HG02970 (cell line): Measurements from ENCODE around the gene HCN3.
"Not testable (repeated sequence)": the region's sequence is repeated elsewhere in the genome, so short reads cannot be mapped to it uniquely, and the experiment has no call there.

Source experiments
- ATAC-seq: cut with Tn5 transposase; IDR thresholded peaks from one replicate; pipeline ENCODE4 v1.9.1; 2021; ENCODE audit warnings: mild to moderate bottlenecking, moderate library complexity, moderate number of reproducible peaks; ENCODE audit not compliant: unreplicated experiment, low FRiP score

The HCN3 gene

DNA sequence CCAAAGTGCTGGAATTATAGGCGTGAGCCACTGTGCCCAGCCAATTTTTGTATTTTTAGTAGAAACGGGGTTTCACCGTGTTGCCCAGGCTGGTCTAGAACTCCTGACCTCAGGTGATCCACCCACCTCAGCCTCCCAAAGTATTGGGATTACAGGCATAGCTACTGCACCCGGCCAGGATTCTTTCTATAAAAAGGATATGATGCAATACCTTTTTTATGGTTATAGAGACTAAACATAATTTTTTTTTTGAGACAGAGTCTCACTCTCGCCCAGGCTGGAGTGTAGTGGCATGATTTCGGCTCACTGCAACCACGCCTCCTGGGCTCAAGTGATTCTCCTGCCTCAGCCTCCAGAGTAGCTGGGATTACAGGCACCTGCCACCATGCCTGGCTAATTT, 51.6 kb downstream of the HCN3 start:
- not testable (repeated sequence) for ATAC-seq

DNA sequence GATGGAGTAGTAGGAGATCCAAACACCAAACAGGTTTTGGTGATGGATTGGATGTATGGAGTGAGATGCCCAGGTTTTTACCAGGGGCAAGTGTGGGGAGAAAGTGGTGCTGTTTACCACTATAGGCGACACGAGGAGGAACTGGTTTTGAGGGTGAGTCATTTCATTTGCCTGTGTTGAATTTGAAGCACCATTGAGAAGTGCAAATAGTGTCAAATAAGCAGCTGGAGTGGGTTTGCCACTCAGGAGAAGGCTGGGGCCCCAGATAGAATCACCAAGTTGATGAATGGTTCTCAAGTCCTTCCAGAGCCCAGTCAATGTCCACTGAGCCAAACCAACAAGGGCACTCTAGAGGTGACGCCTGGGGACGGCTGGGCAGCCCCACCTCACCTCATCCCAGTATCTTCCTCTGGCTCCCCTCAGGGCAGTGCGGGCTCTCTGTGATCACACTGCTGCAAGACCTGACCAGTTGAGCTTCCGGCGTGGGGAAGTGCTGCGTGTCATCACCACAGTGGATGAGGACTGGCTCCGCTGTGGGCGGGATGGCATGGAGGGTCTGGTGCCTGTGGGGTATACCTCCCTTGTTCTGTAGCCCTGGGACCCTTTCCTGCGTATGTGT, 52.8 kb downstream of the HCN3 start:
- ATAC-seq = no peak

GRCh38 chr1:155334962-155335361, 57.7 kb downstream of the HCN3 start:
- no peak for ATAC-seq
